Calu3 (cell line): Measurements from ENCODE around the gene EPHA5. TPM values are rescaled to one million over a fixed set of nuclear protein-coding genes. Genes with fewer than 3 reads are reported as not detected.

Source experiments
- BruUV-seq: library from RNA; stranded (reverse); fragments of 400-500 nt; replicated peaks from 2 replicates; lab custom pipeline; 2021; lab: Mats Ljungman, UMichigan
- CTCF ChIA-PET: fragments of 300-600 bp; sonication (Branson Sonifier 250); formaldehyde crosslinking; loops from one replicate; lab custom pipeline; 2022; ENCODE audit warnings: antibody characterized with exemption; lab: Charles Lee
- DNase-seq: peaks from one replicate; pipeline ENCODE4 v3.0.0; 2022
- H3K27ac Mint-ChIP-seq: one replicate; pipeline ENCODE4 v1.8.0; 2022; ENCODE audit warnings: mixed read lengths; ENCODE audit not compliant: unreplicated experiment
- H3K27me3 Mint-ChIP-seq: one replicate; pipeline ENCODE4 v1.8.0; 2022; ENCODE audit warnings: mixed read lengths; ENCODE audit not compliant: unreplicated experiment
- H3K36me3 Mint-ChIP-seq: one replicate; pipeline ENCODE4 v1.8.0; 2022; ENCODE audit warnings: mild to moderate bottlenecking, moderate library complexity, mixed read lengths; ENCODE audit not compliant: insufficient read depth, unreplicated experiment
- H3K4me1 Mint-ChIP-seq: one replicate; pipeline ENCODE4 v1.8.0; 2022; ENCODE audit warnings: mild to moderate bottlenecking, low read depth, mixed read lengths; ENCODE audit not compliant: unreplicated experiment
- H3K4me3 Mint-ChIP-seq: one replicate; pipeline ENCODE4 v1.8.0; 2022; ENCODE audit warnings: mild to moderate bottlenecking, low read depth, moderate library complexity, mixed read lengths; ENCODE audit not compliant: unreplicated experiment
- H3K9me3 Mint-ChIP-seq: one replicate; pipeline ENCODE4 v1.8.0; 2022; ENCODE audit warnings: low read depth, mixed read lengths; ENCODE audit not compliant: unreplicated experiment
- intact Hi-C: fragments of 100-400 bp; cut with micrococcal nuclease; formaldehyde crosslinking; loops from one replicate; pipeline ENCODE4 v1.10.0; 2022; ENCODE audit not compliant: unreplicated experiment
- total RNA-seq: library from RNA; stranded (reverse); gene quantifications from 2 replicates; pipeline ENCODE4 v1.2.3, GENCODE V29; 2022
- TF ChIP-seq, protein P1 (sequence below): fragments of 200-600 bp; IDR thresholded peaks from one replicate; pipeline ENCODE4 v1.8.0; 2022; ENCODE audit warnings: antibody characterized with exemption; ENCODE audit not compliant: unreplicated experiment

EPHA5 gene
- total RNA-seq, 1 experiment from 2014 or later = not detected

DNA sequence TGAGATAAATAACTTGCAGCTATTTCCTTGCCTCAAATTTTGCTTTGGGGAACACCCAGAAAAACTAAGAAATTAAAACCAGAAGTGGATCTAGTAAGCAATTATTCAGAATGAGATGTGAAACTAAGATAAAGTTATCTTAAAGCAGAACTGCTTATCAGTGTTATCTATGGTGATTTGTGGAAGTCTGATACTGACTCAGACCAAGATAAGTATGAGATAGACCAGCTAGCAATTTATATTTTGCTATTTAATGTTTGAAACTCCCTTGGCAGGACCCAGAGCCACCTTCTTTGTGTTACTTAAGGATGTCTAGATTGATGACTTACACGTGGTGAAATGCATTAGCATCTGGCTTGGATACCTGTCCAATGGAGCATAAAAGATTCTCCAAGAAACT lies 368.1 kb downstream of the EPHA5 start:
- intact Hi-C loops = no loop called here
- Mint-ChIP-seq H3K4me3 (no peak overlapping the region), H3K9me3 (no peaks in the 10 kb centered on the region), H3K36me3 (no peaks in the 10 kb centered on the region), H3K4me1 (no peaks in the 10 kb centered on the region), H3K27ac (no peak overlapping the region), H3K27me3 (no peaks in the 10 kb centered on the region)
- CTCF ChIA-PET = interaction anchor here (0.5 kb wide), 1 partner anchor 856 kb away, joined by 3 read pairs; no protein-coding TSS in a partner anchor
- no peak for DNase-seq
- no TSS peak for BruUV-seq
- TF ChIP-seq, protein P1, sequence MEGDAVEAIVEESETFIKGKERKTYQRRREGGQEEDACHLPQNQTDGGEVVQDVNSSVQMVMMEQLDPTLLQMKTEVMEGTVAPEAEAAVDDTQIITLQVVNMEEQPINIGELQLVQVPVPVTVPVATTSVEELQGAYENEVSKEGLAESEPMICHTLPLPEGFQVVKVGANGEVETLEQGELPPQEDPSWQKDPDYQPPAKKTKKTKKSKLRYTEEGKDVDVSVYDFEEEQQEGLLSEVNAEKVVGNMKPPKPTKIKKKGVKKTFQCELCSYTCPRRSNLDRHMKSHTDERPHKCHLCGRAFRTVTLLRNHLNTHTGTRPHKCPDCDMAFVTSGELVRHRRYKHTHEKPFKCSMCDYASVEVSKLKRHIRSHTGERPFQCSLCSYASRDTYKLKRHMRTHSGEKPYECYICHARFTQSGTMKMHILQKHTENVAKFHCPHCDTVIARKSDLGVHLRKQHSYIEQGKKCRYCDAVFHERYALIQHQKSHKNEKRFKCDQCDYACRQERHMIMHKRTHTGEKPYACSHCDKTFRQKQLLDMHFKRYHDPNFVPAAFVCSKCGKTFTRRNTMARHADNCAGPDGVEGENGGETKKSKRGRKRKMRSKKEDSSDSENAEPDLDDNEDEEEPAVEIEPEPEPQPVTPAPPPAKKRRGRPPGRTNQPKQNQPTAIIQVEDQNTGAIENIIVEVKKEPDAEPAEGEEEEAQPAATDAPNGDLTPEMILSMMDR = no peak

DNA sequence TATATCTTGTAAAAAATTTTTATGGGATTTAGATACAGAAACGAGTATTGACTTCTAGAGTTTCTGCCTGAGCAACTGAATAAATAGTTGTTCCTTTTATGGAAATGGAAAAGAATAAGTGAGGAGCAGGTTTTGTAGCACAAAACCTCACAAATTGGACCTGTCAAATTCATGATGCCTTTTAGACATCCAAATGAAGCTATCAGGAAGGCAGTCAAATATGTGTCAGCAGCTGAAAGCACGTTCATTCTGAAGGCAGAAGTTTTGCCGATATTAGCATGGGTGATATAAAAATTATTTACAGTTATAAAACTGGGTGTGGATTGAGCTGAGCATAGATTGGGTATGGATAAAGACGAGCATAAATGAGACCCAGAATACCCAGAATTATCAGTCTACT lies 374.0 kb downstream of the EPHA5 start:
- CTCF ChIA-PET = no interaction called here
- TF ChIP-seq, protein P1 = no peak
- Mint-ChIP-seq H3K9me3 (peaks cover 6% of the 10 kb centered on the region), H3K36me3 (no peaks in the 10 kb centered on the region), H3K27me3 (no peaks in the 10 kb centered on the region), H3K4me3 (no peak overlapping the region), H3K27ac (no peak overlapping the region), H3K4me1 (no peaks in the 10 kb centered on the region)
- intact Hi-C loops = no loop called here
- no peak for DNase-seq
- BruUV-seq = no TSS peak

DNA sequence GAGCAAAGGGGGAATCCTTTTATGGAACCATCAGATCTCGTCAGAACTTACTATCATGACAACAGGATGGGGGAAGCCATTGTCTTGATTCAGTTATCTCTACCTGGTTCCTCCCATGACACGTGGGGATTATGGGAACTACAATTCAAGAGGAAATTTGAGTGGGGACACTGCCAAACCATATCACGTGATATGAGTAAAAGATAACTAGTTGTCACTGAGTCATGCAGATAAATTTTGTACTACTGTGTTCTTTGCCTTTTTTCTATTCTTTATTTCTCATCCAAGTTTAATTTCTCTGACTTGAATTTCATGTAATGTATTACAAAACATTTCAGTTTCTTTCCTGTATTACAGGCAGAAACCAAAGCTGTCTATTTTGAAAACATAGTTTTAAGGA lies 383.2 kb downstream of the EPHA5 start:
- H3K27ac Mint-ChIP-seq = no peak overlapping the region
- no peaks in the 10 kb centered on the region for H3K36me3 Mint-ChIP-seq
- no peaks in the 10 kb centered on the region for H3K4me1 Mint-ChIP-seq
- no peaks in the 10 kb centered on the region for H3K9me3 Mint-ChIP-seq
- CTCF ChIA-PET = no interaction called here
- no peak overlapping the region for H3K4me3 Mint-ChIP-seq
- no TSS peak for BruUV-seq
- intact Hi-C loops = no loop called here
- no peaks in the 10 kb centered on the region for H3K27me3 Mint-ChIP-seq
- DNase-seq = no peak
- TF ChIP-seq, protein P1 = no peak
